Caco-2 (cell line): ENCODE results near the gene SNRPD2. TPM values are rescaled to one million over a fixed set of nuclear protein-coding genes. Genes with fewer than 3 reads are reported as not detected.

ENCODE experiments used
- BruUV-seq: library from RNA; stranded (reverse); fragments of 400-500 nt; replicated peaks from 2 replicates; lab custom pipeline; 2021; lab: Mats Ljungman, UMichigan
- CTCF ChIA-PET: fragments of 300-600 bp; sonication (Branson Sonifier 250); formaldehyde crosslinking; loops from one replicate; lab custom pipeline; 2022; ENCODE audit warnings: antibody characterized with exemption; lab: Charles Lee
- POLR2A ChIA-PET: fragments of 300-600 bp; sonication (Branson Sonifier 250); formaldehyde crosslinking; loops from one replicate; lab custom pipeline; 2022; ENCODE audit warnings: antibody characterized with exemption; lab: Charles Lee
- DNase-seq, 2 experiments: peaks; one replicate each; pipeline versions ENCODE4 v3.0.0 to v3.0.0-alpha.2; 2020 to 2022
- H3K27me3 ChIP-seq: replicated peaks from 2 replicates; pipeline ENCODE4 v1.6.0; 2011; ENCODE audit warnings: low read length; ENCODE audit not compliant: control insufficient read depth, insufficient read depth
- H3K36me3 ChIP-seq: 2 replicates; pipeline ENCODE4 v1.5.1; 2011; ENCODE audit warnings: low read length; ENCODE audit not compliant: control insufficient read depth, insufficient read depth
- H3K4me1 ChIP-seq: fragments of 250-450 bp; sonication (Bioruptor Pico); 2 replicates; pipeline ENCODE4 v1.5.1; 2020; ENCODE audit warnings: mild to moderate bottlenecking
- H3K4me3 ChIP-seq: 2 replicates; pipeline ENCODE4 v1.5.1; 2011; ENCODE audit warnings: low read depth, mild to moderate bottlenecking, control low read depth, low read length
- H3K9me3 ChIP-seq: fragments of 250-450 bp; sonication (Bioruptor Pico); 2 replicates; pipeline ENCODE4 v1.5.1; 2020; ENCODE audit warnings: mild to moderate bottlenecking, moderate library complexity
- H3K27ac Mint-ChIP-seq: one replicate; pipeline ENCODE4 v1.8.0; 2022; ENCODE audit warnings: mixed read lengths; ENCODE audit not compliant: unreplicated experiment
- H3K27me3 Mint-ChIP-seq: one replicate; pipeline ENCODE4 v1.8.0; 2022; ENCODE audit warnings: mixed read lengths; ENCODE audit not compliant: insufficient read depth, unreplicated experiment
- H3K36me3 Mint-ChIP-seq: one replicate; pipeline ENCODE4 v1.8.0; 2022; ENCODE audit warnings: mild to moderate bottlenecking, mixed read lengths; ENCODE audit not compliant: insufficient read depth, unreplicated experiment
- H3K4me1 Mint-ChIP-seq: one replicate; pipeline ENCODE4 v1.8.0; 2022; ENCODE audit warnings: low read depth, mixed read lengths; ENCODE audit not compliant: unreplicated experiment
- H3K4me3 Mint-ChIP-seq: one replicate; pipeline ENCODE4 v1.8.0; 2022; ENCODE audit warnings: mild to moderate bottlenecking, moderate library complexity, mixed read lengths; ENCODE audit not compliant: unreplicated experiment
- H3K9me3 Mint-ChIP-seq: one replicate; pipeline ENCODE4 v1.8.0; 2022; ENCODE audit warnings: mixed read lengths; ENCODE audit not compliant: unreplicated experiment
- CTCF ChIP-seq, 2 experiments: fragments of 200-600 bp in 1 of 2; IDR thresholded peaks; 1 replicate in 1 of 2; 2 replicates in 1 of 2; pipeline versions ENCODE4 v1.5.1 to v1.8.0; 2011 to 2022; ENCODE audit warnings: antibody characterized with exemption in 1 of 2, control low read depth in 1 of 2, inconsistent platforms in 1 of 2, low read depth in 1 of 2, low read length in 1 of 2, mild to moderate bottlenecking in 1 of 2, moderate library complexity in 1 of 2; ENCODE audit not compliant: insufficient read depth in 1 of 2, severe bottlenecking in 1 of 2, unreplicated experiment in 1 of 2
- intact Hi-C: fragments of 100-400 bp; cut with micrococcal nuclease; formaldehyde crosslinking; loops from one replicate; pipeline ENCODE4 v1.10.0; 2022; ENCODE audit not compliant: unreplicated experiment
- total RNA-seq: library from RNA; stranded (reverse); gene quantifications from 2 replicates; pipeline ENCODE4 v1.2.3, GENCODE V29; 2022

SNRPD2 gene
- total RNA-seq, 1 experiment from 2014 or later: 579 TPM

- H3K9me3 Mint-ChIP-seq: no peaks in the 10 kb centered on the region
- H3K9me3 ChIP-seq: no peaks in the 10 kb centered on the region
These were observed 26.4 kb upstream of the SNRPD2 start for GRCh38 chr19:45717983-45718650.

GRCh38 chr19:45717131-45717982 is 25.6 kb upstream of the SNRPD2 start:
- no peaks in the 10 kb centered on the region for H3K27me3 ChIP-seq
- Mint-ChIP-seq H3K4me3 (peak overlapping the region; percentile 95), H3K4me1 (peaks cover 19% of the 10 kb centered on the region), H3K27ac (peak overlapping the region; percentile 96), H3K27me3 (no peaks in the 10 kb centered on the region), H3K9me3 (no peaks in the 10 kb centered on the region), H3K36me3 (peaks cover 71% of the 10 kb centered on the region)
- peaks cover 3% of the 10 kb centered on the region for H3K36me3 ChIP-seq
- peaks cover 14% of the 10 kb centered on the region for H3K4me1 ChIP-seq
- TF ChIP-seq CTCF (IDR thresholded peaks at IDR 0.05; ENCODE audit: insufficient read depth in 1 of 2, low read depth in 1 of 2, low read length in 1 of 2, severe bottlenecking in 1 of 2, unreplicated experiment in 1 of 2): peak in 1 of 2 experiments; percentile 26
- intact Hi-C loops: loop anchor here (1.0 kb wide), 3 partner anchors 13 to 53 kb away; partner anchors contain the start of genes FBXO46 and QPCTL
- peak overlapping the region; percentile 64 for H3K4me3 ChIP-seq
- POLR2A ChIA-PET: interaction anchor here (0.5 to 2.5 kb wide), 22 partner anchors 10 to 871 kb away, joined by 3 to 64 read pairs (median 4); partner anchors contain the start of genes DMWD, FBXO46, NECTIN2 and QPCTL
- BruUV-seq: no TSS peak
- peak; percentile 99 to 100 for DNase-seq
- CTCF ChIA-PET: interaction anchor here (0.5 to 2.1 kb wide), 15 partner anchors 13 to 745 kb away, joined by 3 to 44 read pairs (median 5); partner anchors contain the start of genes DMPK, FBXO46, QPCTL and SIX5
- H3K9me3 ChIP-seq: no peaks in the 10 kb centered on the region

More at GRCh38 chr19:45717983-45718650, 26.4 kb upstream of the SNRPD2 start:
- H3K27ac Mint-ChIP-seq: peak overlapping the region; percentile 96
- peak overlapping the region; percentile 95 for H3K4me3 Mint-ChIP-seq
- CTCF ChIA-PET: interaction anchor here (0.7 to 2.1 kb wide), 8 partner anchors 12 to 233 kb away, joined by 3 to 44 read pairs (median 6); partner anchors contain the start of genes DMPK, FBXO46, QPCTL and SIX5
- TSS peak; percentile 98 for BruUV-seq
- intact Hi-C loops: loop anchor here (1.0 kb wide), 3 partner anchors 12 to 52 kb away; partner anchors contain the start of genes FBXO46 and QPCTL
- DNase-seq: peak in 1 of 2 experiments; percentile 48
- Histone ChIP-seq H3K27me3 (no peaks in the 10 kb centered on the region), H3K4me1 (peaks cover 14% of the 10 kb centered on the region), H3K36me3 (peaks cover 2% of the 10 kb centered on the region), H3K4me3 (peak overlapping the region; percentile 36)
- peaks cover 19% of the 10 kb centered on the region for H3K4me1 Mint-ChIP-seq
- no peaks in the 10 kb centered on the region for H3K27me3 Mint-ChIP-seq
- H3K36me3 Mint-ChIP-seq: peaks cover 73% of the 10 kb centered on the region
- POLR2A ChIA-PET: interaction anchor here (0.6 to 2.5 kb wide), 11 partner anchors 12 to 134 kb away, joined by 3 to 64 read pairs (median 8); partner anchors contain the start of genes DMWD, FBXO46, QPCTL and SIX5
- no peak for TF ChIP-seq CTCF (IDR thresholded peaks at IDR 0.05; ENCODE audit: insufficient read depth in 1 of 2, low read depth in 1 of 2, low read length in 1 of 2, severe bottlenecking in 1 of 2, unreplicated experiment in 1 of 2)
